Eye (tissue), 1 donor: ENCODE results near the gene RHCE.
A peak's percentile ranks its signal among the peaks of the same experiment; 100 is the strongest.
"Not testable (repeated sequence)": the region's sequence is repeated elsewhere in the genome, so short reads cannot be mapped to it uniquely, and the experiment has no call there.

Source experiments
- DNase-seq: peaks from one replicate; pipeline ENCODE4 v3.0.0-alpha.2; 2015

Gene RHCE

DNA sequence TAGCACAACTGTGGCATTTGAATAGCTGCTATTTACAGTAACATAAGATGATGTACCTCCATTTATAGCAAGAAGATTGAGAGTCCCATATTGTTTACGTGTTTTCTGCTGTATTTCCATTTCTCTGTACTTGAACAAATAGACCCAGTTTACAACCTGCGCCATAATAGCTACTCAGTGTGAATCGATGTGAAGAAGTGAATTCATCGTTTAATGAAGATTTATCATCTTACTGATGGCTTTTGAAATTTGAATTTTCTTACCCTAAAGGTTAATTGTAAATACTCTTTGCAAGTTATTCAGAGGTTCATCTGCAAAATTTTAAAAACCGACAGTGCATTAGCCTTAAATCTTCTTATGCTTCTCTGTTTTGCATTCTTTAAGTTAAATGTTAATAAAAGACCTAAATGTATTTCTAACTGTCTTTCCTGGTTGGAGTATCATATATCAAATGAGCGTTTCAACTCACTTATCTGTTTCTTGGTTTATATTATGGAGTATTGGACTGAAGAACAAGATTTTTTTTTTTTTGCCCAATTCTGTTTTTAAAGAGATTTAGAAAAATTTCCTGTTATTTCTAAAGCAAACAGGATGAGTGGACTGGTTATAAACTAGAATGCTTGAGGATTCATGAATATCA is 12.2 kb upstream of the RHCE start:
- no peak for DNase-seq

DNA sequence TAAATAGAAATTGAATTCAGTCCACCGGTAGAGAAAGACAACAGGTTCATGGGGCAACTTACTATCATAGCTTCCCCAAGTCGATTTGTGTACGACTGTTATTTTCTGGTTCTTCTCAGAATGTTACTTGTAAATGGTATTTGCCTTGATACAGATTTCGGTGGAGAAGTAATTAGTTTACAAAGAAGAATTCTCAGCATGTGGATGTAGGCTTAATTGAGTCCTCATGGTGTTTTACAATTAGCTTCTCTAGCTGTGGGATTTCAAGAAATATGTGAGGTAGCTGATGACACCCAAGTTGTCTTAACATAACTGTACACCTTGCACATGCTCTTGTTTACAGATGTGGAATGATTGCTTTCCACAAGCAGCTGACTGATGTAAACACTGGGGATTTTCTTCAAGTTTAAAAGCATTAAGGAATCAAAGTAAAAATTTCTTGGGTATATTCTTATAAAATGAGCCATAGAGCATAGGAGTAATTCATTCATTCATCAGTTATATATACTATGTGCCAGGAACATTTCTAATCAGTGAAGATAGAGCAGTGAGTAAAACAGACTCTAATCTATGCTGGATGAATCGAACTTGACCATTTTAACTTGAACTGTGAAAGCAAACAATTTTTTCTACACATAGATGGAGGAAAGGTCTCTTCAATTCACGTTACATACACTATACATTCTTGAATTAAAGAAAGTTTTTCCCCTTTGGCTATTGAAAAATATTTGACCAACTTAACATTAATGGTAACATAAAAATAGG is 11.5 kb upstream of the RHCE start:
- DNase-seq = no peak

GRCh38 chr1:25430967-25431881 is 10.6 kb upstream of the RHCE start:
- peak; percentile 44 for DNase-seq

DNA sequence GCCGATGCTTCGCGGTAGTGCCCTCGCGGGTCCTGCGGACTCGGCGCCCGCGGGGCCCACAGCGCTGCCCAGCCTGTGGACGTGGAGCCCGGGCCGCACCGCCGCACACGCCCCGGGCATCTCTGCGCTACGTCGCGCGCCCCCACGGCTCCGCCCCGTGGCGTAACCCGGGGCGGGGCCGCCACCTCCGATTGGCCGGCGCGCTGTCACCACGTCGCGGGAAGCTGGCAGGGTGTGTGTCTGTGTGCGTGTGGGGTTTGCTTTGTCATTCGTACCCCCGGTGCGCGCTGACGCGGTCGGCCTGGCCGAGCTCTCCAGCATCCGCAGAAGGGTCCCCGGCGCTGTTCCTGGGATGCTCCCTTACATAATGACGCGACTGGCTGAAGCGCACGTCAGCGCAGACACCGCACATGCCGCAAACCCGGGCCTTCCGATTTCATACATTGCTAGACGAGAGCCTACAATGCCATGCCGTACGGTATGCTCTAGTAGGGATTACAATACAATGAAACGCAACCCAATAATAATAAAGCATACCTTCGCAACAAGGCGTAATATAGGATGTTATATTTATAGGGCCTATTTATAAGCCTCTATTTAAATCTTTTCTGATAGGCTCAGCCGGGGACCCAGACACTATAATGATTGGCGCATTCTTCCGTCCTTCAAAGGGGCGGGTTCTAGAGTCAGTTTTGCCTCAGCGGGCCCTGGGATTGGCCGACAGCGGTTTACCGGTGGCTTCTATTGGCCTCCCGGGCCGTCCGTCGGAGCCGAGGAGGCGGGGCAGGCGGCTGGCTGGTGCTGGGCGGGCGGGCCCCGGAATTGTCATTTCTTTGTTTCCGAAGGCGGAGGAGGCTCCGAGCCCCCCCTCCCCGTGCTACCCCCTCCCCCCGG is 9.7 kb upstream of the RHCE start, which contains the start of gene MACO1:
Gene MACO1, plus strand, starts transcription at position 825 of the 894 bp plus-strand sequence. CDS start 202 bp downstream, outside the sequence.
- peak; percentile 100 for DNase-seq

- no peak for DNase-seq
These were observed 8.0 kb upstream of the RHCE start for GRCh38 chr1:25428475-25429166.

DNA sequence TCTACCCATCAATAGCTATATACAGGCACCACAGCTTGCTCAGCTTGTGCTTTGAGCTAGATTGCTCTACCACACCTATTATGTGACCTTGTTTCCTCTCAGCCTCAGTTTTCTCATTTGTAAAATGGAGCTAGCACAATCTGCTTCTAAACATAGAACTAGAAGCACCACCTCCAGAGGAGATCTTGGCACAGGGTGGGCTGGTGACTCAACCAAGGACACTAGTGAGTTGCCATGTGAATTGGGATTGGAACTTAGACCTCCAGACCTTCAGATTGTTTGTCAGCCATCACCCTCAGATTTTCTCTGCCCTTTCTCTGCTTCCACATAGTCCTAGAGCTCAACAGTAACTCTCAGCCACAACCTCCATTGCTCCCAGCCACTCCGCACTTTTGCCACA is 7.1 kb upstream of the RHCE start:
- no peak for DNase-seq

DNA sequence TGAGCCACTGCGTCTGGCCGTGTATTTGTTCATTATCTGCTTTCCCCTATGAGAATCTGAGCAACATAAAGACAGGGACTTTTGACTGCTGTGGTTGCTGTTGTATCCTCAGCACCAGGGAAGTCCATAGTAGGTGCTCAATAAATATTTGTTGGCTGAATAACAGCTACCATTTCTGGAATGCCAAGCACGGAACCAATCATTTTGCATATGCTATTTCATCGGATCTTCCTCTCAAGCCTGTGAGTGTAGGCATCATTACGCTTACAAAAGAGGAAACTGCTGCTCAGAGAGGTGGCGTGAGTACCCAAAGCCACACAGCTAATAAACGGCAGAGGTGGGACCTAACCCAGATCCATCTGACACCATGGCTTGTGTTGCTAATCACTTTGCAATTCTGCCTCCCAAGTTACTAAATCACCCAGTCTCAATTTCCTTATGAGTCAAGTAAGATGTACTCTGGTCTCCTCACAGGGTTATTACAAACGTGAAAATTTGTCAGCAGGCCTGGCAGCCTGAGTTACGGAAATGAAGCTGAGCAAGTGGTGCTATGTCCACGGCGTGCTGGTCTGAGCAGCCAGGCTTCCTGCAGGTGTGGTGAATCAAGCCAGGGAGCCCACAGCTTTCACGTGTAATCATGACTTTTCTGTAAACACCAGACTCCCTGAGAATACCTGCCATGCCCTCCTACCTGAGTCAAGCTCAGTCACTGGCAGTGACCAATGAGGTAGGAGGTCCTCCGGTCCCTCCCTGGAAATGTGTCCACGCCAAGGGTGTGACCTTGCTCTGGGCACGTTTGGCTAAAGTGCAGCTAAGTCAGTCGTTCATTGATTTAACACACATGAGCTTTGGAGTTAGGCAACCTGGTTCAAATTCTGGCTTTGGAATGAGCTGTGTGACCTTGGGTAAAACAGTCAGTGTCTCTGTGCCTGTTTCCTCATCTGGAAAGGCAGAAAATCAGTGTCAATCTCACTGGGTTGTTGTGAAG is 4.8 kb upstream of the RHCE start:
- no peak for DNase-seq

DNA sequence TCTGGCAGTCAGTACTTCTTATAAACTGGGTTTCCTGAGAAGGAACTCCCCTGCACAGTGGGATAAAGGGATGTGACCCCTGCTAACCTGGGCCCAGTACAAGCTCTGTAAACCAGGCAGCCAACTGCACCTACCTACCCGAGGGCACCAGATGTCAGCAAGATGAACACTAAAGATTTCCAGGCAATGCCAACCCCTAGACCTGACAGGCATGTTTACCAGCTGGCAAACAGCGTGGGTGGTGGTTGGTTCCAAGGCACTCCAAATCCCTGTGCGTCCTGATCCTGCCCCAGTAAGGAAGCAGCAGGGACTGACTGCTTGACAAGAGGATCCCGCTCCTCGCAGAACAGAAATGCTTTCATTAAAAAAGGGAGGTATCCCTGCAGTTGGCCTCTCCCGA is 2.6 kb upstream of the RHCE start:
- DNase-seq = not testable (repeated sequence)

- not testable (repeated sequence) for DNase-seq
These were observed 1.3 kb downstream of the RHCE start for GRCh38 chr1:25419339-25419738.

DNA sequence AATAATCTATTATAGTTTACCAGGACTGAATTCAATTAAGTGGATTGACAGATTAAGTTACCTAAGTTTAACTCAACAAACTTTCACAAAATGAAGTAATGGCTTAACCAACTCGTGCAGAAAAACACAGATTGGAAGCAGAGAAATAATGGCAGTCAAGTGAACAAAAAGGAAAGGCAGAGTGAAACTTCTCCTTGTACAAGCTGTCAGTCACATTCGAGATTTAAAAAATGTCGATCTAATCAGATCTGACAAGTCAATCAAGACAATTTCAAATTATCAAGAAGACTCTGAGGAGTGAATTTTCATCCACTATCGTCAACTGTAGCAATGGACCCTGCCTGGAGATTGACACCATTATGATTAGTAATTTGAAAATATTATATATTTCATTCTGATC is 3.3 kb downstream of the RHCE start:
- DNase-seq = not testable (repeated sequence)

GRCh38 chr1:25414578-25414977 is 6.0 kb downstream of the RHCE start:
- DNase-seq = not testable (repeated sequence)

DNA sequence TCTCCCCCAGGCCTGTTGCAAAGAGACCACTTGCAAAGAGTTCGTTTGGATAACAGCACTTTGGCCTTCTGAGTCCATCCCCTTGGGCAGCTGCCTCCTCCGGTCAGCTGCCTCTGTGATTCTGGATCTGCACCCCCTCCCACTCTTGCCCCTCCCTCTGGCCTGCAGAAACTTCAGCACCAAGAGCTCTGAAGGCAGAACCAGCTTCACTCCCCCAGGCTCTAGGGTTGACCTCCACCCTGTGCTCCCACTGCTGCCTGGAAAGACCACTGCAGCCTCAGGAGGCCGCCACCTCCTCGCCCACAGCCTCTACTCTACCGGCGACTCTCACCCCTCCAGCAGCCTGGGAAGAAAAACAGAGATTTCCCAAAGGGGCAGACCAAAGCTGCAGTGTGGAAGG is 6.5 kb downstream of the RHCE start:
- DNase-seq = not testable (repeated sequence)

- not testable (repeated sequence) for DNase-seq
These were observed 7.6 kb downstream of the RHCE start for GRCh38 chr1:25412872-25413623.

GRCh38 chr1:25409641-25410427 is 10.8 kb downstream of the RHCE start:
- not testable (repeated sequence) for DNase-seq

DNA sequence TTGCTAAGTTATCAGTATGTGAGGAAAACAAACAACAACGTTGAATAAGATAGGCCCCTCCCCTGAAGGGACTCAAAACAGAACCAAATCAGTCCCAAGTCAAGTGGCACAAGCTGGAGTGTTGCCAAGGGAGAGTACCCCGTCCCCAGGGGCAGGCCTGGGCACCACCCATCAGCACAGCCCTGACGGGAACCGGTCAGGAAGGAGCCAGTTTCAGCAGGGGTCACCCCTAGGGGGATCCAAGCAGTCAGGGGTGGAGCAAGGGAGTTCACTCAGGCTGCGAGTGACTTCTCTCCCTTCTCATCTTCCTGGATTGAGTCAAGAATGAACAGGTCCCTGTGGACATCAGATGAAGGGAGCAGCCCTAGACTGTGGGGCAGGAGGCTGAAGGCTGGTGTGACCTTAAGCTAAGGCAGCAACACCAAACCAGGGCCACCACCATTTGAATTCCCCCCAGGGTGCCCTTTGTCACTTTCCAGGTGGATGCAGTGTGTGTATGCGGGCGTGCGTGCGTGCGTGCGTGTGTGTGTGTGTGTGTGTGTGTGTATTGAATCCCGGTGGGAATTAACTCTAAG is 14.8 kb downstream of the RHCE start:
- DNase-seq = not testable (repeated sequence)

- DNase-seq = not testable (repeated sequence)
These were observed 17.4 kb downstream of the RHCE start for GRCh38 chr1:25402947-25403803.

DNA sequence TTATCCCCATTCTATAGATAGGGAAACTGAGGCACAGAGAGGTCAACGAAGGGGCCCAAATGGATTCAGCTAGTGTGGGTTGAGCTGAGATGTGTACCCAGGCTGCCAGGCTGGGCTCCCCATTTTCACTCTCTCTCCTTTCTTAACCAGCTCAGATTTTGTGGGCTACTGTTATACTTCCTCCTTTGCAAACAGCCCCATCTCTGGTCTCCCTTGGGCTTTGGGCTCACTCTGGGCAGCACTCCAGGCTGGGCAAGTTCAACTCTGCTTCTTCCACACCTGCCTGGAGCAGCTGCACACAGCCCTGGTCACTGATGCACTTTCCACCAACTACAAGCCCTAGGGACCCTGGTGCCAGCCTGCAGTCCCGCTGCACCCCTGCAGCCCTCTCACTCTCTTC is 22.5 kb downstream of the RHCE start:
- not testable (repeated sequence) for DNase-seq
